ENCODE data around the gene RASAL2.
"Not testable (repeated sequence)": the region's sequence is repeated elsewhere in the genome, so short reads cannot be mapped to it uniquely, and the experiment has no call there.

The RASAL2 gene

GRCh38 chr1:178072326-178072725 is 21.6 kb upstream of the RASAL2 start:
- DNase-seq: peak; percentile 60

DNA sequence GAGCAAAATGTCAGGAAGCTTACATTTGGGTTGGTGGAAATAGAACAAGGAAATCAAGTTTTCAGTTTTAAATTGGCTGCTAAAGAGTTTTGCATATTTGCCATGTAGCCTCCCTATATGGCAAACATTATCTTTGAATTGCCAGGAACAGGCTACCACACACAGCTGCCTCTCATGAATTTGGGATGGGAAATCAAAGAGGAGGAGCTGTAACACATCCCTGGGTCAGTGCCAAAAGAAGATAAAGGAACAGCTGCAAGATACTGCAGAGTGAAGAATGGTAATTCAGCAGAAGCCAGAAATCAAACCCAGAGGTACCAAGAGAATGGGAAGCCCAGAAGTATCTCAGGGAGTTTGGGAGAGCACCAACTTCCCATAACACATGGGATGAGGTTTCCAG is 18.6 kb upstream of the RASAL2 start:
- no peak for DNase-seq

DNA sequence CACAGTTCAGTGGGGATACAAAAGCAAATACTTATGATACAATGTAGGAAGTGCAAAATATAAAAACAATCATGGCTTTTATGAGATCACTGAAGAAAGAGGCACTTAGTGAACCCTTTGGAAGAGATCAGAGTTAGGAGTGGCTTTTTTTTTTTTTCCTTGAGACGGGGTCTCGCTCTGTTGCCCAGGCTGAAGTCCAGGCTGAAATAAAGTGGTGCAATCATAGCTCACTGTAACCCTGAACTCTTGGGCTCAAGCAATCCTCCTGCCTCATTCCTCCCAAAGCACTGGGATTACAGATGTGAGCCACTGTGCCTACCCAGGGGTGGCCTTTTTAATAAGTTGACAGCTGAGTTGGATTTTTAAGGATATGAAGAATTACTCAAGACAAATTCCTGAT is 17.3 kb upstream of the RASAL2 start:
- DNase-seq: no peak

- no peak for DNase-seq
Observed at GRCh38 chr1:178077917-178078316, 16.0 kb upstream of the RASAL2 start.

DNA sequence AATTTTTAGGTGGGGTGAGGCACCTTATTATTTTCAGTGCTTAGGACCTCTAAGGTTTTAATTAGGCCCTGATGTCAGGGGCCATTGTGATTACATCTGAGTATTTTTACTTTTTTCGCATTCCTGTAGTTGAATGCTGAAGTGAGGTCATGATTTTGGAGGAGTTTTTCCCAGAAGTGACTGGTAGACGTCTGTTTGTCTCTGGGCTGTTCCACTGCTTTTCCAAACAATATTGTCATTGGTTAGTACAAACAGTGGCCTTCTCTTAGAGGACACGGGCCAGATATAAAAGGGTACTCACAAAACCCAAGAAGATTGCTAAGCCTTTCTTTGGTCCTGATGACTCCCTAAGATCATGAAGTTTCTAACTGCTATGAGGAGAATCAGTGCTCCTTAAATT is 7.6 kb upstream of the RASAL2 start:
- no peak for DNase-seq

GRCh38 chr1:178086766-178087165 is 7.1 kb upstream of the RASAL2 start:
- DNase-seq: peak; percentile 65

DNA sequence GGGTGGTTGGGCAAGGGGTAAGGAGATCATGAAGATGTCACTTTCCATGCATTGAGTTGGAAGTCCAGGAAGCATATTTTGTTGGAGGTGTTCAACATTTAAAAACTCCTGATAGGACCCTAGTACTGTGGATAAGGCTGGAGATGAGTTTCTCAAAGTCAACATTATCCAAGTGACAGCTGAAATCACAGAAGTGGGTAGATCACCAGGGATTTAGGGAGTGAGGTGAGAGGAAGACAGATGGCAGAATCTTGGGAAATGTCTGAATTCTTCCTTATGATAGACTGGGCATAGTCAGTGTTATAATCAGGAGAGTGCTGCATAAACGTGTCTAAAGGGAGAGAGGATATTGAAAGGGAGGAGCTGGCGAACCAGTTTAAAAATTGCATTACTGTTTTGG is 5.3 kb upstream of the RASAL2 start:
- no peak for DNase-seq

GRCh38 chr1:178091454-178091853 is 2.5 kb upstream of the RASAL2 start:
- DNase-seq: not testable (repeated sequence)

DNA sequence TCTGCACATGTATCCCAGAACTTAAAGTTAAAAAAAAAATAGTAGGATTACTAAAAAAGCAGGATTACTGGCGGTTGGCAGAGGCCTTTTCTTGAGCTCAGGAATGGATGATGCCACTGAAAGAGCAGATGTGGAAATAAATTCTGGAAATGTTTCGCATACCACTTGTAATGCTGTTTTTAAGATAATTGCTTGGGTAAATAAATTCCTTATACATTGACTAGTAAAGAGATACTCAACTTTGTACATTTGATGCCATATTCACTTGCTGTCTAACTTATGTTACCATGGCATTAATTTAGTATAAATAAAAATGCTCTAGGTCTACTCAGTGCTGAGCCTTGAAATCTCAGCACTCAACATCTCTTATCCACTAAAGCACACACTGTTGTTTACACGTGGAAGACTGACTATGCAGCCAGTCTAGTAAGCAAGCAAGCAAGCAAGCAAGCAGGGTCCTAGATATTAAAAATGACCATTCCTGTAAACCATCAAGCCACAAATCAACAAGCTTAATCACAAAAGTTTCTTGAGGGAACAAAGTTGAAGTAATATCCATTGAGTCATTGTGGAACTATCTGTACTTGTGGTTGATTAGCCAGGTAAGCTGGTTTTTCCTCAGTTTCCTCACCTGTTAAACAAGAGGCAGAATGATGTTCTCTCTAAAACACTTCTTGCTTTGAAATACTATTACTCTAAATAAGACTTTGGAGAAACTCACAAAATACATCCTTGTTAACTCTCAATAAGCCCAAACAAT is 1.7 kb upstream of the RASAL2 start:
- no peak for DNase-seq

- DNase-seq: no peak
Observed at GRCh38 chr1:178092878-178093493, 918 bp upstream of the RASAL2 start.

DNA sequence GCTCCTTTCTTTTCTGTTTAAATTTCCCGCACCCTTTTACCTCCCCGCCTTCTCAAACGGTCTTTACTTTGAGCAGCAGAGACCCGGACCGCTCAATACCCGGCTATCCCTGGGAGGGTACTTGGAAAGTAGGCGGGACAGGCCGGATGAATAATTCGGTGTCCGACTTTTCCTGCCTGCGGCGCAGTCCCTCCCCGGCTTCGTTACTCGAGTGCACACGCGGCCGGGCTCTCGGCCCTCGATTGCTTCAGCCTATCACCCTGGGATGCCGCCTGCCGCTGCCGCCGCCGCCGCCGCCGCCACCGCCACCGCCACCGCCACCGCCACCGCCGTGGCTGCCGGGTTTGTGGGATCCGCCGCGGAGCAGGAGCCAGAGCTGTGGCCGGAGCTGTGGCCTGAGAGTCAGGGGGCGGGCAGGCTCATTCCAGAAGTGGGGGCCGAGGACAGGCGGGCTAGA is 382 bp upstream of the RASAL2 start:
- DNase-seq: peak; percentile 95

GRCh38 chr1:178094739-178095645 is 1.1 kb downstream of the RASAL2 start:
- DNase-seq: no peak

- DNase-seq: no peak
Observed at GRCh38 chr1:178096421-178096820, 2.5 kb downstream of the RASAL2 start.

DNA sequence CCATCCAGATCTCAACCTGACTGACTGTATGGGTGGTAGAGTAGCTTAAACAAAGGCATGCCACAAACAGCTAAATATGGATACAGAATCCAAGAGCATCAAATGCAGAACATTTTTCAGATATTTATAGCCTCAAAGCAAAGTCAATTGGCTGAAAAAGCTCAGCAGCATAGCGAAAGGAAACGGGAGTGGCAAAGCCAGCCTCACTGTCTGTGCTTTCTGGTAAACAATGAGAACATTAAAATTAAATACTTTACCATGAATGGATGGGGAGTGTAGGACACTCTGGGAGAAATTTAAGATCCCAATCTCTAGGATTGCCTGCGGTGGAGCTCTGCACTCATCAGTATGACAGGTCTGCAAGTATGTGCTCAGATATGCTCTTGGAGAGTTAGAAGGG is 4.4 kb downstream of the RASAL2 start:
- no peak for DNase-seq

DNA sequence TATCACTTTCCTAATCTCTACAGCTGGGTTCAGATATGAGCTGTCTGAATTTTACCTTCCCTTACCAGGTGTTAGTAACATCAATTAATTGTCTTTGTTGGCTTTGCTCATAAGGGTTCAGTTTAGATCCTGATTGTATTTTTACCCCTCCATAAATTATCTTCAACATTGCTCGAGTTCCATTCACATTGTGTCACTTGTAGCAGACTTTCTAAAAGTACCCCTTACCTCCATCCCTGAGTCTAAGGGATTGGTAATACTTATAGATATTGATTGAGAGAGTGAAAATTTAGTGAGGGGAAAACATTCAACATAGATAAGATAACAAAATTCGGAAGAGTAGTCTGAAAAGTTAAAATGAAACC is 7.3 kb downstream of the RASAL2 start:
- no peak for DNase-seq

- no peak for DNase-seq
Observed at GRCh38 chr1:178101654-178102053, 7.8 kb downstream of the RASAL2 start.

DNA sequence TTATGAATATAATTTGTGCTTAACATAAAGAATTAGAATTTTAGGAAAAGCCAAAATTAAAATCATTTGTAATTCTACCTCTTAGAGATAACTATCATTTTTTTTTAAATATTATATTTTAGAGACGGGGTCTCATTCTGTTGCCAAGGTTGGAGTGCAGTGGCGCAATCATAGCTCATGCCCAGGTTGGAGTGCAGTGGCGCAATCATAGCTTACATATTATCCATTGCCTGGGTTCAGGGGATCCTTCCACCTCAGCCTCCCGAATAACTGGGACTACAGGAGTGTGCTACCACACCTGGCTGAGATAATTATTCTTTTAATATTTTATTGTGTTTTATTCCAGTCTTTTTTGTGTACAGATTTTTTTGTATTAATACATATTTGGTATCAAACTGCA is 8.3 kb downstream of the RASAL2 start:
- DNase-seq: no peak

DNA sequence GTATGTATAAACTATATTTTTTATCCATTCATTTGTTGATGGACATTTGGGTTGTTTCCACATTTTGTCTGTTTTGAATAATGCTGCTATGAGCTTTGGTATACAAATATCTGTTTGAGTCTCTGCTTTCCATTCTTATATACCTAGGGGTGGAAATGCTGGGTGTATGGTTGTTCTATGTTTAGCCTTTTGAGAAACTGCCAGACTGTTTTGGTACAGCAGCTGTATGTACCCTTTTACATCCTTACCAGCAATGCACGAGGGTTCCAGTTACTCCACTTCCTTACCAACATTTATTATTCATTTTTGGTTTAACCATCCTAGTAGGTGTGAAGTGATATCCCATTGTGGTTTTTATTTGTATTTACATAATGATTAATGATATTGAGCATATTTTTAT is 13.9 kb downstream of the RASAL2 start:
- no peak for DNase-seq

- DNase-seq: no peak
Observed at GRCh38 chr1:178109348-178110143, 15.6 kb downstream of the RASAL2 start.

DNA sequence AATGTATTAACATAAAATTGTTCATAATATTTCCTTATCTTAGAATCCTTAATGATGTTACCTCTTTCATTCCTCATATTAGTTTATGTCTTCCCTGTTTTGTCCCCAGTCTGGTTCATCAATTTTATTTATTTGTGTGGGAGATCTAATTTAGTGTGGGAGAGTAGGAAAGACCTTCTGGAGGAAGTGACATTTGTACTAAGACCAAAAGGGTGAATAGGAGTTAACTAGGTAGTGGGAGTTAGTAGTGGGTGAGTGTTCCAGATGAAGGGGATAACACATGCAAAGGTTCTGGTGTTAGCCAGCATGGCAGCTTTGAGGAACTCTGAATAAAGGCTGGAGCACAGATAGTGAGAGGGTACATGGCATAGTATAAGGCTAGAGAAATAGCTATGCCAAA is 21.4 kb downstream of the RASAL2 start:
- no peak for DNase-seq

- DNase-seq: no peak
Observed at GRCh38 chr1:178118524-178118923, 24.6 kb downstream of the RASAL2 start.

DNA sequence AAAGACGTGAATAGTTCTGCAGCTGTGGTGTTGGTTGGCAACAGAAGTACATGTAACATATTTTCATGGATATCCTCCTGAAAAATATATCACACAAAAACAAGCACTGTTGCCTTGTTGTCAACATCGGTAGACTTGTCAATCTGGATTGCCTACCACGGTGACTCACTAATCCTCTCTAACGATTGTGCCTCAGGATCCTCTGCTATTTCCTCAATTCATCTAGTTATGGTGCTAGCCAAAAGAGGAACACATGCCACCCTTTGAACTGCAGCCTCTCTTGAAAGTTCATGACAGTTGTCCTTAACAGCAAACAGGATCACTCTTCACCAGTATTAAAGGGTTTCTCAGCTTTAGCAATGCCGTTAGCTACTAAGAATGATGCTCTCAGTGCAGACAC is 25.7 kb downstream of the RASAL2 start:
- DNase-seq: peak; percentile 85

DNA sequence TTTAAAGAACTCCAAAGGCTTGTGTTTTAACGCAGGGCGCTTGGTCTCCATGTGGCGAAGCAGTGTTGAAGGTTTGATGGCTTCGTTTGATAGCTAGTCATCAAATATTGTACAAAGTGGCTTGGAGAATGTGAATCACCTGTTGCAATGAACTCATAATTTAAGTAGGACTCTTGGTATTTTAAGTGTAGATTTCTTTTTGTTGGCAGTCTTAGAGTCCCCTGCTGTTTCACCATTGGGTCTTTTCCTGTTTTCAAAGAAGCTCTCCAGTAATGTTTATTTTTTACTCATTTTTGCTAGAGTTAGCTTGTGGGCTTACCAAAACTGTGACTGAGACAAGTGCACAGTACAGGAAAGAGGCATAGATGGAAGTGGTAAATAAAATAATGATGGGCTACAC is 26.2 kb downstream of the RASAL2 start:
- no peak for DNase-seq
